ENCODE data around the gene ALCAM.
A peak's percentile ranks its signal among the peaks of the same experiment; 100 is the strongest.

ALCAM gene

GRCh38 chr3:105480768-105481167 lies 114.1 kb downstream of the ALCAM start:
- H3K4me3 ChIP-seq (ENCODE audit: low read length) = no peak overlapping the region
- no peak for DNase-seq (ENCODE audit: low read depth)
- no peak for TF ChIP-seq CTCF (conservative IDR thresholded peaks at IDR 0.05; ENCODE audit: low read length)

GRCh38 chr3:105483476-105483875 lies 116.8 kb downstream of the ALCAM start:
- no peak for DNase-seq (ENCODE audit: low read depth)
- no peak for TF ChIP-seq CTCF (conservative IDR thresholded peaks at IDR 0.05; ENCODE audit: low read length)
- no peak overlapping the region for H3K4me3 ChIP-seq (ENCODE audit: low read length)

GRCh38 chr3:105490045-105490444 lies 123.3 kb downstream of the ALCAM start:
- peak; percentile 36 for DNase-seq (ENCODE audit: low read depth)
- no peak for TF ChIP-seq CTCF (conservative IDR thresholded peaks at IDR 0.05; ENCODE audit: low read length)
- H3K4me3 ChIP-seq (ENCODE audit: low read length) = no peak overlapping the region

- no peak for DNase-seq (ENCODE audit: low read depth)
- no peak overlapping the region for H3K4me3 ChIP-seq (ENCODE audit: low read length)
- no peak for TF ChIP-seq CTCF (conservative IDR thresholded peaks at IDR 0.05; ENCODE audit: low read length)
Measured at GRCh38 chr3:105493305-105493892, 126.7 kb downstream of the ALCAM start.

- no peak overlapping the region for H3K4me3 ChIP-seq (ENCODE audit: low read length)
- DNase-seq (ENCODE audit: low read depth) = peak; percentile 83
- peak; percentile 35 for TF ChIP-seq CTCF (conservative IDR thresholded peaks at IDR 0.05; ENCODE audit: low read length)
Measured at GRCh38 chr3:105495021-105495420, 128.3 kb downstream of the ALCAM start.

- DNase-seq (ENCODE audit: low read depth) = no peak
- no peak for TF ChIP-seq CTCF (conservative IDR thresholded peaks at IDR 0.05; ENCODE audit: low read length)
- H3K4me3 ChIP-seq (ENCODE audit: low read length) = no peak overlapping the region
Measured at GRCh38 chr3:105496343-105496742, 129.6 kb downstream of the ALCAM start.

GRCh38 chr3:105497386-105497785 lies 130.7 kb downstream of the ALCAM start:
- H3K4me3 ChIP-seq (ENCODE audit: low read length) = no peak overlapping the region
- DNase-seq (ENCODE audit: low read depth) = peak; percentile 52
- TF ChIP-seq CTCF (conservative IDR thresholded peaks at IDR 0.05; ENCODE audit: low read length) = no peak
